Glomerular endothelial cell (primary cell): ENCODE data around the gene BOD1L1. TPM values are rescaled to one million over a fixed set of nuclear protein-coding genes. Genes with fewer than 3 reads are reported as not detected.

Experiments
- DNase-seq: peaks from one replicate; pipeline ENCODE4 v3.0.0-alpha.2; 2011; ENCODE audit warnings: low read depth, low spot score; ENCODE audit errors: extremely low read depth
- total RNA-seq: library from RNA; depleted of rRNA; stranded (reverse); fragments of >200 nt; gene quantifications from 2 replicates; pipeline ENCODE4 v1.2.3, GENCODE V29; 2015

The BOD1L1 gene
- total RNA-seq = 23.6 and 36.6 TPM in 2 replicates

DNA sequence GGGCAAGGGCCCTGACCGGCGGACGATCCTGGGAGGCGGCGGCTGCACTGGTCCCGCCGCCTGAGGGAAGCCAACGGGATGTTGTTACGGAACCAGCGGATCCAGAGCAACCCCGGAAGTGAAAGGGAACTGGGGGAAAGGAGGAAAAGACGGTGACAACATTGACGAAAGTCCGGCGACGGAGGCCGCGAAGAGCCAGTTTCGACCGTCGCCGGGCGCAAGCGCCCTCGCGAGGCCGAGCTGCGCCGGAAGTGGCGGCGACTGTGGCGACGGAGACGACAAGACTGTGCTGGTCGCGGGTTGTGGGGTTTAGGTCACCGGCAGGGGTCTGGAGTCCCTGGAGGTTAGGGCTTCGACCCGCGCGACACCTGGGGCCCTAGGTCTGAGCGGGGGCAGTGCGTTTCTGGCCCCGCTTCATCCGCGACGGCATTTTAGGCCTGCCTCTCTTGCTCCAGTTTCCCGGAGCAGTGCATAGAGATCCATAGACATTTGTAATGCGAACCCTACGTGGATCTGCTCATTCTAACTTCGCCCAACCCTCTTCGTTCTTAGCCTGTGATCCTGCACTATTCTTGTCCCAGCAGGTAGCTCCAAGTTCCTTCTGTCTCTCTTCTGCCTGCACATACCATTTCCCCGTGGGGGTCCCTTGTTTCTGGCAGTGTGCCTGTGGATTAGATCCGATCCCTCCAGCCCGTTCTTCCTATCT lies at the start of gene BOD1L1:
Gene BOD1L1, minus strand, starts transcription at position 120 of the 706 bp plus-strand sequence. CDS start 138 bp downstream, outside the sequence.
- DNase-seq = peak; percentile 52

DNA sequence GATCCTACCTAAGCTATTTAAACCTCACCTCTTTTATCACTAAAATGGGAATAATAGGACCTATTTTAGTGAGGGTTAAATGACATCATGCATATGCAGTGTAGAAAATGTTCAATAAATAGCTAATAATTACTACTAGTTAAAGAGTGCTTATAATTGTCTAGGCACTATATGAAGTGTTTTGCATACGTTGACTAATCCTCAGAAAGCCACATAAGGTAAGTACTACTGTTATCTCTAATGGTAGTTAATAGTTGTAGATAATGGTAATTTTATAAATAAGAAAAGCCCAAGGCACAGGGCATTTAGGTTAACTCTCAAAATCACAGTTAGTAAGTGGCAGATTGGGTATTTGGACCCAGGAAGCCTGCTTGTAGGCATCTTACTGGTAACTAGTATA lies 47.4 kb upstream of the BOD1L1 start:
- no peak for DNase-seq

DNA sequence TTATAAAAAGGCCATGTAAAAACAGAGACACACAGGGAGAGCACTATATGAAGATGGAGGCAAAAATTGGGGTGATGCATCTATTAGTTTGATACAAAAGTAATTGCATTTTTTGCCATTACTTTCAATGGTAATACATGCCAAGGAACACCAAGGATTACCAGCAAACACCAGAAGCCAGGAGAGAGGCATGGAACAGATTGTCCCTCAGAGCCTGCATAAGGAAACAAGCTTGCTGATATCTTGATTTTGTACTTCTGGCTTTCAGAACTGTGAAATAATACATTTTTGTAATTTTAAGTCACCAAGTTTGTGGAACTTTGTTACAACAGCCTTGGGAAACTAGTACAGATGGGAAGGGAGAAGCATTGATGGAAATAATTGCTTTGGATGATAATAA lies 45.6 kb upstream of the BOD1L1 start:
- DNase-seq = no peak

DNA sequence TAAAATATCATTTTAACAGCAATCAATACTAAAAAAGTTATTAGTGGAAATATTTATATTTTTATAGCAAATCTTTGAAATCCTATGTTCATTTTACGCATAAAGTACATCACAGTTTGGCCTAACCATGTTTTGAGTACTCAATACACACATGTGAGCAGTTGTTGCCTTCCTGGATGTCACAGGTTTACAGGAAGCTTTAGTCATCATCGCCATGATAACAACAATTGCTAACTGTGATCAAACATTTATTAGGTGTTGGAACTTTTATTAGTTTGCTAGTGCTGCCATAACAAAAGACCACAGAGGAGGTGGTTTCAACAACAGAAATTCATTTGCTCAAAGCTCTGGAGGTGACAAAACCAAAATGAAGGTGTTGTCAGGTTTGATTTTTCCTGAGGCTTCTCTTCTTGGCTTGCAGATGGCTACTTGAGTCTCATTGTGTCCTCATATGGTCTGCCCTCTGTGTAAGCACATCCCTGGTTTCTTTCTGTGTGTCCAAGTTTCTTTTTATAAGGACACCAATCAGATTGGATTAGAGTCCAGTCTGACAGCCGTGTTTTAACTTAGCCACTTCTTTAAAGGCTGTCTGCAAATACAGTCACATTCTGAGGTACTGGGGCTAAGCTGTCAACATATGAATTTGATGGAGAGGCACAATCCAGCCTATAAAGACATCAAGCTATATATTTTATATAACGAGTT lies 43.1 kb upstream of the BOD1L1 start:
- DNase-seq = no peak

DNA sequence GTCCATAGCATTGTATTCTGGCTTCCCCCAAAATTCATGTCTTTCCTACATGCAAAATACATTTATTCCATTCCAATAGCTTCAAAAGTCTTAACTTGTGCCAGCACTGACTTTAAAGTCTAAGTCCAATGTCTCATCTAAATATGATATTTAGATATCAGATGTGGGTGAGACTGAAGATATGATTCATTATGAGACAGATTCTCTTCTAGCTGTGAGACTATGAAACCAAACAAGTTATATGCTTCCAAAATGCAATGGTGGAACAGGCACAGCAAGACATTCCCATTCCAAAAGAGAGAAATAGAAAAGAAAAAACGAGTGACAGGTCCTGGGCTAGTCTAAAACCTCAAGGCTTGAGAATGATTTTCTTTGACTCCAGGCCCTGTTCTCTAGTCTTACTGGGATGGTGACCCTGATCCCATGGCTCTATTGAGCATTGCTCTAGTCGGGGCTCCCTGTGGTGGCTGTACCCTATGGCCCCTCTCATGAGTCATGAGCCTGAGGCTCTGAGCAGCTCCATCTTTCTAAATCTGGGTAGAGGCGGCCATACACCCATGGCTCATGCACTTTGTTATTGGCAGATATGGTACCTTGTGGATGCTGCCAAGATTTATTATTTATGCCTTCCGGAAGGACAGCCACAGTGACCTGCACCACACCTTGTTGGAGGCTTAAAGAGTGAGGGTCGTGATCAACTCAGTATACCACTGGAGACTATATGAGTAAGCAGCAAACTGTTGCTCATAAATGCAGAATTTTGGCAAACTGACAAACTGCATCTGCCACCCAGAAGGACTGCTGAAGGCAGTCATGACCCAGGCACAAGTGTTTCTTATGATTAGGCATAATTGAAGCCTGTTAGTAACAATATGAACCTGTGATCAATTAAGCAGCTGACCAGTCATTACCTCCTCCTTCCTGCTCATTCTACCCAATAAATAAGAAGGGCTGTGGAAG lies 38.5 kb upstream of the BOD1L1 start:
- DNase-seq = no peak

DNA sequence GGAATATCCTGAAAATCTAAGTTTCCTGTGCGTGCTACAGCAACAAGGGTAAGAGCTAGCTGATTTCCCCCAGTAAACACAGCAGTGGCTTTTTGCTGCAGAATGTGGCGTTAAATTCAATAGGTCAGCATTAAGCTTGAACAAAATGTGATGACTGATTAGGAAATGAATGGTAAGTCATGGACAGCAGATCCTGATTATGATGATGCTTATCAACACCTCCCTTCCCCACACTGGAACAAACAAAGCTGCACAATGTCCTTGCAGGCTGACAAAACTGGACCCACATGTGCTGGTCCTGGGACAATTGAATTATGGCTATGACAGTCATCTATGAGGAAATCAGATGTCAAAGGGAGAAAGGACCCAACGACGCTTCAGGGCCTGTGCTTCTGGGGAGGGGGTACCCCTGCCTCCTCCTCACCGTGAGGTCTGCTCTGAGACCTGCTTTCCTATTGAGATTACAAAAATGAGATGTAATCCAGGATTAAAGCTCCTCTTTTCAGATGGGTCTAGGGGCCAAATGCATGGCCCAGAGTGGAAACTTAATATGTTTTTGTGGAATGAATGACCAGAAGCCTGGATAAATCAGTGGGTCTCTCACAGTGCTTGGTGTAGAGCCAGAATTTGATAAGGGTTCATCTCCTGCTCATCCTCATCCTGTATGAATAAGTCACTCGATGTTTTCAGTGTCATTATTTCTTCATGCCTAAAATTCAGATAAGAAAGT lies 32.0 kb upstream of the BOD1L1 start:
- no peak for DNase-seq

DNA sequence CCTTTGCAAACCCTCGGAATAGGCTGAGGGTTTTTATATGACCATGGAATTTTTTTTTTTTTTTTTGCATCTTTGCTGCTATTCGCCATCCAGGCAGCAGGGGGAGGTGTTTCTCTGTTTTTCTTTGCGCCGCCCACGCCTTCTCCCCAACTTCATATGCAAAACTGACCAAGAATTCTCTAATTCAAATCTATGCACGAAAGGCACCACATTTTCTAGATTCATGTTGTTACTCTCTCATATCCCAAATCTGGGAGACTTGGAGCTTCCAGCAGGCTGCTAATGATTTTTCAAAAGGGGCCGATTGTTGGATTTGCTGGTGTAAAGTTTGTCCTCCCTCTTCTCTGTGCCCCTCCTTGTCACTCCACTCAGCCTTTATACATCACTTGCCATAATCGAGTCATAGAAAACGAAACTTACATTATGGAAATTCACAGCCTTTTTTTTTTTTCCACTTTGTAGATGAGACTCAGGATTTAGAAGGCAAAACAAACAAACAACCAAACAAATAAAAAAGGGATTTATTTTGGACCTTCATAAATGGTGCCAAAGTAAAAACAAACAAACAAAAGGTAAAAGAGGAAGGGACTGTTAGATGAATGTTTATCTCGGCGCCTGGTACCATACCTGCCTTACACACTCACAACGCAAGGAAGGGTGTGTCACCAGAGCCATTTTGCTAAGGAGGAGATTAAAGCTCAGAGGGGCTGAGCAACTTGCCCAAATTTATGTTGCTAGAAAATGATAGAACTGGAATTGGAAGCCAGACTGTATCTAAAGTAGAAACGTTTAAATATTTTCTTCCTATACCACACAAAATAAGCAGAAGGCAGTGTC lies 29.3 kb upstream of the BOD1L1 start:
- no peak for DNase-seq

DNA sequence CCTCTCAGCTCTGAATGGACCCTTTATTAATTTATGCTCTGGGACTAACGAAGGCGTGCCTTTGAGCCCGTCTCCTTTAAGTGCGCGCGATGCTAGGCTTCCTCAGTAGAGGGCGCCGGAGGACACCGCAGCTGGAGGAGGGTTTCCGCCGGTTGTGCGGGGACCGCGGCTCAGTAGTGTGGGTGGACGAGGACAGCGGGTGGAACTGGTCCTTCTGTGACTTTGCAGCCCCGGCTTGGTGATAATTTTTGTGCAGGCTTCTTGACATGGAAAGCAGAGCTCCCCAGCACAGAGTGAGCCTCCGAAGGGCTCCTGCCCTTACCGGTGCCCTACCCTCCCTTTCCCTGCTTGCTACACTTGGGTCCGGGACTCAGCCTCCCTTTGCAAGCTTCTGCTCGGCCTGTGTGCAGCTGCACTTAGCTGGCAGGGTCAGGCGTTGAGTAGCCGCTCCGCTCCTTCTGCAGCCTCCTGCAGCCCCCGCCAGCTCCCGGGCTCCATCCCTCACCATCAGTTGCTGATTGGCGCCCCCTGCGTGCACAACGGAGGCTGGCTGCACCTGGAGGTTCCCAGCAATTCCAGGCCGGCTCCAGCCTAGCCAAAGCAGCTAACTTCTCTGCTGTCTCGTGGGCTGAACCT lies 26.8 kb upstream of the BOD1L1 start:
- DNase-seq = no peak

DNA sequence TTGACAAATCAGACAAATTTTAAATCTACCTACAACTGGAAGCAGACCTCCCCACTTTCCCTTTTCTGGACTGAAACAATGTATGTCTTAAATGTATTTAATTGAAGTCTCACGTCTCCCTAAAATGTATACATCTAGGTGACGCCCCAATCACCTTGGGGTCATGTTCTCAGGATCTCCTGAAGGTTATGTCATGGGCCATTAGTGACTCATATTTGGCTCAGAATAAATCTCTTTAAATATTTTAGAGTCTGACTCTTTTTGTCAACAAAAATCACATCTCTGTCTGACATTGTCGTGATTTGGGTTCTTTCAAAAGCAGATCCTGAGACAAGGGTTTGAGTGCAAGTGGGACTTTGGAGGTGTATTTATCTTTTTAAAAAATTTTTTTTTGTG lies 26.2 kb upstream of the BOD1L1 start:
- no peak for DNase-seq

DNA sequence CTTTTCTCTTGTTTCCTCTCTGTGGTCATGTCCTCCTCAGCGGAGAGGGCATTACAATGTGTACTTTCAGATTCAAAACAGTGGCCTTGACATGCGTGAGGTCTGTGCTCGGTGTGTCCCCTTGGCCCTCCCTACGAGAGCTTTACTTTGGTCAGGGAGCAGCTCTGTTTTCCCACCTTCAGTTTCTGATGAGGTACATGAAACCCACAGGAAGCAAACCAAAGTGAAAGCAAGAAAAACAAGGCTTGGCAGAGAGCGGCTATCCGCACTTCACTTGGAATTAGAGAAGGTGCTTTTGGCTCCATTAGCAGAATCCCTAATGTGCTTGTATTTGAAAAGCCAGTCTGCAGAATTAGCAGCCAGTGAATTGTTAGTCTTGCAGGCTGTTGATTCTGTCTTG lies 19.5 kb upstream of the BOD1L1 start:
- no peak for DNase-seq

DNA sequence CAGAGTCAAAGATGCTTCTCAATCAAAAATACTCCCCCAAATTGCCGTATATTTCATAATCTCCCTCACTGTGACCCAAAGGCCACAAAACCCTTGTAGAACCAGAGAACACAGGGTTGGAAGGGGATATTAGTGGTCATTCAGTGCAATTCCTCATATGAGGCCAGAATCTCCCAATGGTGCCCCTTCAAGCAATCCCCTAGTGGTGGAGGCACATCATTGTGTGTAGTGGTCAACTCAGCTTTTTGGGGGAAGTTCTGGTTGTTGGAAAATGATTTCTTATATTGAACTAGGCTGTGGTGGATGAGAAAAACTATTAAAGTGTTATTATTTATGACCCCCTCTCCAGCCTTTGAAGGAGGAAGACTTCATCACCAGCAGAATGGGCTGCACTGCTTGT lies 17.6 kb upstream of the BOD1L1 start:
- DNase-seq = no peak

DNA sequence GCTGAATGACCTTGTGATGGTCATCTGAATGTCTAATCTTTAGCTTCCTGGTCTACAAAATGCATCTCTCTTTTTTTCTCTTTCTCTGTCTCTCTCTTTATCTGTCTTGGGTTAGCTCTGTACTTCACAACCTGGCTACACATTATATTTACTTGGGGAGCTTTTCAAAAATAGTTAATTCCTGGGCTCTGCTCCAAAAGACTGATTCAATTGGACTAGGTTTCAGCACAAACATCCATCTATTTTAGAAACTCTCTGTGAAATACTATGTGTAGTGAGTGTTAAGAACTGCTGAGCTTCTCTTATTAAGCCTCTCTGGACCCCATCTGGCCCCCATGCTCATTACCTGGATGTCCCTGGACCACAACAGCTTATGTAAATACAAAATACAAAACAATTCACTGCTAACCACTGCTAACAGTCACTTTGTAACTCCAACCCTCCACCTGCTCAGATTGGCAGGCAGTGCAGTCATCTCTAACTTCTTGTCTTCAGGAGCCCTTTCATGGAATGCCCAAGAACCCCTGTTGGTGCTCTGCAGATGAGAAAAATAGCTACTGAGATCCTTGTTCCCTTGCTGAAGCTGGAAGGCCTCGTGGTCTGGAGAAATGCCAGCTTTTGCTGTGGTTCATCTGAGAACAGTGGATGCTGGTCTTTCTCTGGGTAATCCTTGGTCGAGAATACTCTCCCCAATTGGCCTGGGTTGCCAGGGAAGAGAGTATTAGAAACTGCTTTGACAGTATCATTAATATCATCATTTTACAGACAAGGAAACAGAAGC lies 14.8 kb upstream of the BOD1L1 start:
- no peak for DNase-seq

DNA sequence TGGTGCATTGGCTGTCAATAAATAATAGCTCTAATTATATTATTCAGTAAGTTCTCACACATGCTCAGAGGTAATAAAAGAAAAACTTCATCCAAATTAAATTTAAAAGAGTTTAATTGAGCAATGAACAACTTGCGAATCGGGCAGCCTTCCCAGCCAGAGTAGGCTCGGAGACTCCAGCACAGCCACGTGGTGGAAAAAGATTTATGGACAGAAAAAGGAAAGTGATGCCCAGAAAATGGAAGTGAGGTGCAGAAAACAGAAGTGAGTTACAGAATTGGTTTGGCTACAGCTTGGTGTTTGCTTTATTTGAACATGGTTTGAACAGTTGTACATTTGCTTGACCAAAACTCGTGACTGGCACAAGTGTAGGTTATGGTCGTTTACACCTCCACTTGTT lies 13.6 kb upstream of the BOD1L1 start:
- DNase-seq = no peak

DNA sequence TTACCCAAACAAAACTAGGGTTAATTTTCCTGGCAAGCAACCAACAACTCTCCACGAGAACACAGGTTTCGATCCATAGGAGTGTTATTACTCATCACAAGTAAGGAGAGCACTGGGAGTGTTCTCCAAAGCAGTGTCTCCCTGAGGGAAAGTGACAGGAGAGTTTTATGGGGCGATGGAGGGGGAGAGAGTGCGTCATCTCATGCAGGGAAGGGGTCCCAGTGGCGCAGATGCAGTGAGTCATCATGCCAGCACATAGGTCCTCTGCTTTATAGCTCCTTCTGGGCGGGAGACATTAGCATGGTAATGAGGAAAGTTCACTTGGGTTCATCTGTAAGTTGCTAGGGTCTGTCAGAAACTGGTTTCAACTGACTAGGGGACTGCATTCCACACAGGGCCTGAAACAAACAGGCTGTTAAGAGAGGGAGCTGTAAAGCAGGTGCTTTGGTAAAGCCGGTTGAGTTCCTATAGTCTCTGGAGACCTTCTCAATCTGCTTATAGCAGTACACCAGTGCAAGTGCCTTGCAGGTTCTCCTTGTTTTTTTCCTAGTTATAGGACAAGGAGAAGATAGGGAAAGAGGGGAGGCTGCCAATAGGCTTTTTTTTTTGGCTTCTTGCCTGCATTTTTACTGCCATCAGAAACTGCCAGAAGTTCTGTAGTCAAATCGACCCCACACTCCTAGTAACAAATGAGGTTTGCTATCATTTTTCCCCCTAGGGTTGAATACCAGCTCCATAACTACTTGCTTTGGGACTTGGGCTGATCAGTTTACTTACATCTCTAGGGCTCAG lies 12.8 kb upstream of the BOD1L1 start:
- no peak for DNase-seq

DNA sequence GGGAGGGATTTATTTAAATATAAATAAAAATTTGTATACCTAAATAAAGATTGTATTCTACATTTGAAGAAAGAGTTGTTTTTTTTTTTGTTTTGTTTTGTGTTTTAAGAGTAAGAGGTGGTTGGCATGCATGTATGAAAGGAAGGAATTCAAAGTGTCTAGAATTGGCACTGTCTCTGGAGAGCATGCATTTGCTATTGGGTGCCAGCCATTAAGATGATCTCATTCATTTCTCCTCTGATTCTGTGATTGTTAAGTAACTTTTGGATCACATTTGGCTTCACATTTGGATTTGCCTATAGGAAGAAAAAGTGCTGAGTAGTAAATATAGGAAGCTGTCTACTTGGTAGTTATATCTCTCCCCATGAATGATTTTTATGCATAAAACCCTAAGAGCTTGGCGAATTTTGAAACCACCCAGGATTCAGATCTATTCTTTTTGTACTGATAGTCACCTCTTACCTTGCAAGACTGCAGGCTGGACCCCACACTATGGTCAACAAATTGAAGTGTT lies 7.8 kb upstream of the BOD1L1 start:
- DNase-seq = no peak

DNA sequence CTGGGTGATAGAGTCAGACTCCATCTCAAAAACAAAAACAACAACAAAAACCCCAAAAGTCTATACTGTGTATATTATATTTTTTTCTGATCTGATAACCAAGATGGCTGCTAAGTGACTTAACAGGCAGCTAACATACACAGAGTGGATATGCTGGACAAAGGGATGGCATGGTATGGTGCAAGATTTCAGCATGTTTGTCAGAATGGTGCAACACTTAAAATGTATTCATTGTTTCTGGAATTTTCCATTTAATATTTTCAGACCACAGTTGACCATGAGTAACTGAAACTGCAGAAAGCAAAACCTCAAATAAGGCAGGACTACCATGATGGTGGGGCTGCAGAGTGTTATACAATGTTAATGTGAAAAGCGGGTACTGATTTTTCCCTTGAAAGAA lies 6.1 kb upstream of the BOD1L1 start:
- no peak for DNase-seq

DNA sequence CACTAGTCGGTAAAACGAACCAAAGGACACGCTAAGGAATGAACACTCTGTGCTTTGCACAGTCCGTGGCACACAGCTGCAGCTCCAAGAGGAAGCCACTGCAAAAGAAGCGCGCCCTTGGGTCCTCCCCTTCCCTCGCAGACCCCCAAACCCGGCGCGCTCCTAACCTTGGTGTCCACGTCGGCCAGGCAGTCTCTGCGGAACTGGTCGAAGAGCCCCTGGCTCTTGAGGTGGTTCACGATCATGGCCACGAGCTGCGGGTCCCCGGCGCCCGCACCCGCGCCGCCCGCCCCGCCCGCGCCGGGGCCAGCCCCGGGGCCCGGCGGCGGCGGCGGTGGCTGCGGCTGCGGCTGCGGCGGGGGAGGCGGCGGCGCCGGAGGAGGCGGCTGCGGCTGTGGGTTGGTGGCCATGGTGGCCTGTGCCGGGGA lies 333 bp downstream of the BOD1L1 start:
- DNase-seq = no peak
